SU-DHL-6 (cell line): ENCODE data around the gene GLUD1.

ENCODE experiments used
- EZH2phosphoT487 ChIP-seq: fragments of 200-600 bp; sonication (generic), shearing (Covaris generic); conservative IDR thresholded peaks from 2 replicates; pipeline ENCODE4 v1.6.1; 2018; ENCODE audit warnings: mild to moderate bottlenecking, antibody characterized with exemption, low read length, moderate library complexity, mixed read lengths
- TF ChIP-seq, protein P1 (sequence below): fragments of 200-600 bp; sonication (generic); IDR thresholded peaks from one replicate; pipeline ENCODE4 v1.5.1; 2017; ENCODE audit warnings: antibody characterized with exemption, mild to moderate bottlenecking, low read length, moderate library complexity; ENCODE audit not compliant: insufficient read depth, poor library complexity, severe bottlenecking

DNA sequence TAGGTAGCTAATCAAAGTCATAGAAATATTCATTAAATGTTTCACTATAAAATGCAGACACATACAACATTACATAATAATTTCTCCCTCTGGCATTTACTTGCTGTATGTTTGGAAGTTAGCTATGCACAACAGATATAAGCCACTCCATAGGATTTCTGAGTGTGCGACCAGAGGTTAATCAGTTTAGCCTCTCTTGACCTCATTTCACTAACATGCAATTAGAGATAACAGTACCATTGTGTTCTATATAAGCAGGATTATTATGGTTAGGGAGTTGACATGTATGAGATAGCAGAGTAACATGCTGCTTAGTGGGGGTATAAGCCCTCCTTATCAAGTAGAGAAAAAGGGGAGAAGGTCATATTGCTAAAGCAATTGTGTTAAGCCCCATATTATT lies 26.4 kb downstream of the GLUD1 start:
- TF ChIP-seq, protein P1, sequence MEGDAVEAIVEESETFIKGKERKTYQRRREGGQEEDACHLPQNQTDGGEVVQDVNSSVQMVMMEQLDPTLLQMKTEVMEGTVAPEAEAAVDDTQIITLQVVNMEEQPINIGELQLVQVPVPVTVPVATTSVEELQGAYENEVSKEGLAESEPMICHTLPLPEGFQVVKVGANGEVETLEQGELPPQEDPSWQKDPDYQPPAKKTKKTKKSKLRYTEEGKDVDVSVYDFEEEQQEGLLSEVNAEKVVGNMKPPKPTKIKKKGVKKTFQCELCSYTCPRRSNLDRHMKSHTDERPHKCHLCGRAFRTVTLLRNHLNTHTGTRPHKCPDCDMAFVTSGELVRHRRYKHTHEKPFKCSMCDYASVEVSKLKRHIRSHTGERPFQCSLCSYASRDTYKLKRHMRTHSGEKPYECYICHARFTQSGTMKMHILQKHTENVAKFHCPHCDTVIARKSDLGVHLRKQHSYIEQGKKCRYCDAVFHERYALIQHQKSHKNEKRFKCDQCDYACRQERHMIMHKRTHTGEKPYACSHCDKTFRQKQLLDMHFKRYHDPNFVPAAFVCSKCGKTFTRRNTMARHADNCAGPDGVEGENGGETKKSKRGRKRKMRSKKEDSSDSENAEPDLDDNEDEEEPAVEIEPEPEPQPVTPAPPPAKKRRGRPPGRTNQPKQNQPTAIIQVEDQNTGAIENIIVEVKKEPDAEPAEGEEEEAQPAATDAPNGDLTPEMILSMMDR = no peak
- TF ChIP-seq EZH2phosphoT487 = no peak
